ENCODE data around the gene PCDHGB5. TPM values are rescaled to one million over a fixed set of nuclear protein-coding genes. Genes with fewer than 3 reads are reported as not detected.

Gene PCDHGB5
- total and polyA plus RNA-seq, 8 donors: 0.35 to 16.8 (median 2.7) TPM; not detected in 1

GRCh38 chr5:141434006-141434405 lies 36.3 kb downstream of the PCDHGB5 start:
- Histone ChIP-seq H3K4me1 (peaks cover 0 to 10% (median 0%) of the 10 kb centered on the region in 4 donors), H3K27ac (no peak overlapping the region), H3K36me3 (peaks cover 0 to 10% (median 2%) of the 10 kb centered on the region in 4 donors), H3K27me3 (peaks cover 0 to 39% (median 12%) of the 10 kb centered on the region in 3 donors), H3K4me3 (no peak overlapping the region), H3K9me3 (peaks cover 40 to 96% (median 78%) of the 10 kb centered on the region in 4 donors)
- no peak for TF ChIP-seq CTCF (IDR thresholded peaks at IDR 0.05)
- TF ChIP-seq EP300 (IDR thresholded peaks at IDR 0.05): no peak
- TF ChIP-seq POLR2A (IDR thresholded peaks at IDR 0.05): no peak
- TF ChIP-seq POLR2AphosphoS5 (IDR thresholded peaks at IDR 0.05): no peak
- intact Hi-C loops (cut with DNase I; ENCODE audit: low total_unique reads): no loop called here
- DNase-seq: no peak
- 58 to 85% (median 66%) methylated on average over 2 of the region's 2 CpGs for WGBS, 5 donors

GRCh38 chr5:141437221-141437620 lies 39.5 kb downstream of the PCDHGB5 start:
- H3K9me3 ChIP-seq: peaks cover 30 to 96% (median 79%) of the 10 kb centered on the region in 4 donors
- no peak overlapping the region for H3K4me3 ChIP-seq
- TF ChIP-seq POLR2AphosphoS5 (IDR thresholded peaks at IDR 0.05) (no peak), POLR2A (IDR thresholded peaks at IDR 0.05) (no peak), EP300 (IDR thresholded peaks at IDR 0.05) (no peak), CTCF (IDR thresholded peaks at IDR 0.05) (no peak)
- peaks cover 0 to 9% (median 0%) of the 10 kb centered on the region in 4 donors for H3K36me3 ChIP-seq
- H3K27ac ChIP-seq: no peak overlapping the region
- intact Hi-C loops (cut with DNase I; ENCODE audit: low total_unique reads): no loop called here
- DNase-seq: no peak
- WGBS, 5 donors: 80 to 98% (median 89%) methylated on average over 2 of the region's 2 CpGs
- no peaks in the 10 kb centered on the region for H3K4me1 ChIP-seq
- H3K27me3 ChIP-seq: peaks cover 0 to 12% (median 2%) of the 10 kb centered on the region in 3 donors

GRCh38 chr5:141439411-141440141 lies 41.8 kb downstream of the PCDHGB5 start:
- Histone ChIP-seq H3K4me3 (no peak overlapping the region), H3K27me3 (no peaks in the 10 kb centered on the region), H3K9me3 (peaks cover 13 to 90% (median 68%) of the 10 kb centered on the region in 4 donors), H3K27ac (no peak overlapping the region), H3K36me3 (peaks cover 0 to 9% (median 0%) of the 10 kb centered on the region in 4 donors), H3K4me1 (no peaks in the 10 kb centered on the region)
- TF ChIP-seq POLR2A (IDR thresholded peaks at IDR 0.05) (no peak), CTCF (IDR thresholded peaks at IDR 0.05) (no peak), POLR2AphosphoS5 (IDR thresholded peaks at IDR 0.05) (no peak), EP300 (IDR thresholded peaks at IDR 0.05) (no peak)
- 60 to 69% (median 64%) methylated on average over 10 of the region's 10 CpGs for WGBS, 5 donors
- intact Hi-C loops (cut with DNase I; ENCODE audit: low total_unique reads): no loop called here
- no peak for DNase-seq

- H3K4me1 ChIP-seq: no peaks in the 10 kb centered on the region
- WGBS, 5 donors: 90 to 93% (median 92%) methylated on average over 9 of the region's 9 CpGs
- H3K9me3 ChIP-seq: peaks cover 13 to 90% (median 61%) of the 10 kb centered on the region in 4 donors
- DNase-seq: no peak
- no peaks in the 10 kb centered on the region for H3K27me3 ChIP-seq
- TF ChIP-seq POLR2A (IDR thresholded peaks at IDR 0.05): no peak
- no peak for TF ChIP-seq EP300 (IDR thresholded peaks at IDR 0.05)
- no peak for TF ChIP-seq CTCF (IDR thresholded peaks at IDR 0.05)
- no peak for TF ChIP-seq POLR2AphosphoS5 (IDR thresholded peaks at IDR 0.05)
- H3K27ac ChIP-seq: no peak overlapping the region
- H3K36me3 ChIP-seq: peaks cover 0 to 9% (median 0%) of the 10 kb centered on the region in 4 donors
- intact Hi-C loops (cut with DNase I; ENCODE audit: low total_unique reads): no loop called here
- no peak overlapping the region for H3K4me3 ChIP-seq
These were observed 42.6 kb downstream of the PCDHGB5 start for GRCh38 chr5:141440341-141440740.
